HTERT RPE-1 (cell line): ENCODE data around the gene KRTAP10-4.

ENCODE experiments used
- in situ Hi-C: fragments of 300-500 bp; cut with MboI; formaldehyde crosslinking; loops from 4 replicates; pipeline ENCODE4 v1.14.3; 2020; ENCODE audit warnings: low sequenced_read_pairs

Gene KRTAP10-4

GRCh38 chr21:44615466-44615865, 41.9 kb downstream of the KRTAP10-4 start:
- in situ Hi-C loops, result no loop called here

- in situ Hi-C loops, result no loop called here
Observed at GRCh38 chr21:44615911-44616590, 42.5 kb downstream of the KRTAP10-4 start.

GRCh38 chr21:44616591-44616926, 43.0 kb downstream of the KRTAP10-4 start:
- in situ Hi-C loops, result no loop called here

GRCh38 chr21:44617071-44617501, 43.6 kb downstream of the KRTAP10-4 start:
- in situ Hi-C loops, result no loop called here

GRCh38 chr21:44618504-44618903, 45.0 kb downstream of the KRTAP10-4 start:
- in situ Hi-C loops, result no loop called here

GRCh38 chr21:44618909-44619308, 45.4 kb downstream of the KRTAP10-4 start:
- in situ Hi-C loops, result no loop called here

GRCh38 chr21:44619886-44620285, 46.4 kb downstream of the KRTAP10-4 start:
- in situ Hi-C loops, result no loop called here

GRCh38 chr21:44623575-44623974, 50.0 kb downstream of the KRTAP10-4 start:
- in situ Hi-C loops, result no loop called here
